ENCODE data around the gene ISCA2.
A peak's percentile ranks its signal among the peaks of the same experiment; 100 is the strongest.

DNA sequence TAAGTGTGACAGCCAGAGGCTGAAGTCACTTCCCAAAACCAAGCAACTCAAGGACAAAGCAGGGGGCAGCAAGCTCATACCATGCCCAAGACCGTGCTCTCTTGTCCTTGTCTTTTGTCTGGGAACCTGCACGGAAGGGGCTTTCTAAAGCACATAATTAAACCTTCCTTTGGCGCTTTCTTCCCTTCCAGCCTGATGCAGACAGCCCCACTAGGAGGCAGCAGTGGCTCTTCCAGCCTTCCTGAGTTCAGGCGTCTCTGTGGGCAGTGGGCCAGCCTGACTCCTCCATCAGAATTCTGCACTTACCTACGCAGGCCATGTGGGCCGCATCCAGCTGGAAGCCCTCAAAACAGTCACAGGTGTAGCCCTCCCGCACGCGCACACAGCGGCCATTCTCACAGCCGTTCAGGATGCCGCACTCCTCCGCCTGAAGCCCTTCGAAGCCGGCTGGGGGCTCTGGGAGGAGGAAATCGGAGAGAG, 7.6 kb downstream of the ISCA2 start:
- TF ChIP-seq, protein P1, sequence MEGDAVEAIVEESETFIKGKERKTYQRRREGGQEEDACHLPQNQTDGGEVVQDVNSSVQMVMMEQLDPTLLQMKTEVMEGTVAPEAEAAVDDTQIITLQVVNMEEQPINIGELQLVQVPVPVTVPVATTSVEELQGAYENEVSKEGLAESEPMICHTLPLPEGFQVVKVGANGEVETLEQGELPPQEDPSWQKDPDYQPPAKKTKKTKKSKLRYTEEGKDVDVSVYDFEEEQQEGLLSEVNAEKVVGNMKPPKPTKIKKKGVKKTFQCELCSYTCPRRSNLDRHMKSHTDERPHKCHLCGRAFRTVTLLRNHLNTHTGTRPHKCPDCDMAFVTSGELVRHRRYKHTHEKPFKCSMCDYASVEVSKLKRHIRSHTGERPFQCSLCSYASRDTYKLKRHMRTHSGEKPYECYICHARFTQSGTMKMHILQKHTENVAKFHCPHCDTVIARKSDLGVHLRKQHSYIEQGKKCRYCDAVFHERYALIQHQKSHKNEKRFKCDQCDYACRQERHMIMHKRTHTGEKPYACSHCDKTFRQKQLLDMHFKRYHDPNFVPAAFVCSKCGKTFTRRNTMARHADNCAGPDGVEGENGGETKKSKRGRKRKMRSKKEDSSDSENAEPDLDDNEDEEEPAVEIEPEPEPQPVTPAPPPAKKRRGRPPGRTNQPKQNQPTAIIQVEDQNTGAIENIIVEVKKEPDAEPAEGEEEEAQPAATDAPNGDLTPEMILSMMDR (IDR thresholded peaks at IDR 0.05) = peak in 2 of 3 experiments; percentile 50 to 65
- TF ChIP-seq POLR2A (IDR thresholded peaks at IDR 0.05) = no peak

Measured in testis (tissue), 2 donors.